HepG2 (cell line): ENCODE results near the gene PRKAR2B. TPM values are rescaled to one million over a fixed set of nuclear protein-coding genes. Genes with fewer than 3 reads are reported as not detected.

Source experiments
- ATAC-seq: fragments of 200-7000 bp; cut with Tn5 transposase; 3 replicates; pipeline ENCODE4 v1.9.1; 2020; ENCODE audit warnings: mild to moderate bottlenecking, moderate library complexity
- BruUV-seq: library from RNA; stranded (reverse); fragments of 400-500 nt; replicated peaks from 2 replicates; lab custom pipeline; 2021; lab: Mats Ljungman, UMichigan
- CTCF ChIA-PET: fragments of 300-600 bp; formaldehyde crosslinking; extraction: SDS; loops from one replicate; lab custom pipeline; 2021; ENCODE audit warnings: low total read pairs, inconsistent platforms, low intra/inter-chr PET ratio; lab: Yijun Ruan, JAX
- POLR2A ChIA-PET: fragments of 350-600 bp; sonication (Branson Sonifier 250); formaldehyde crosslinking; loops from one replicate; lab custom pipeline; 2020; ENCODE audit warnings: antibody characterized with exemption, inconsistent platforms; lab: Yijun Ruan, JAX
- DNase-seq: peaks from one replicate; pipeline ENCODE4 v3.0.0-alpha.2; 2015; ENCODE audit warnings: low spot score
- FAIRE-seq: peaks from 3 replicates; lab custom pipeline; 2011; peaks lifted over from hg19 to GRCh38; lab: Jason Lieb, UNC
- H2AFZ ChIP-seq: one replicate; pipeline ENCODE4 v1.6.1; 2011; ENCODE audit warnings: low read length, inconsistent platforms
- H3K27ac ChIP-seq: fragments of 300-600 bp; 3 replicates; pipeline ENCODE4 v1.8.0; 2011; ENCODE audit warnings: mixed run types, mild to moderate bottlenecking, mixed read lengths, low read length, inconsistent platforms; ENCODE audit not compliant: insufficient read depth; ENCODE audit errors: extremely low read length
- H3K27me3 ChIP-seq, 2 experiments: fragments of 200-600 bp in 1 of 2; 2 replicates in 1 of 2; 3 replicates in 1 of 2; pipeline versions ENCODE4 v1.6.0 to v1.8.0; 2011; ENCODE audit warnings: low read length in 2 of 2, mild to moderate bottlenecking in 2 of 2, moderate library complexity in 2 of 2, inconsistent platforms in 1 of 2; ENCODE audit not compliant: insufficient read depth in 2 of 2, control insufficient read depth in 1 of 2
- H3K36me3 ChIP-seq, 2 experiments: fragments of 200-600 bp in 1 of 2; replicated peaks in 1 of 2; 2 replicates in 1 of 2; 3 replicates in 1 of 2; pipeline versions ENCODE4 v1.5.1 to v1.8.0; 2011; ENCODE audit warnings: low read length in 2 of 2, inconsistent platforms in 1 of 2; ENCODE audit not compliant: insufficient read depth in 2 of 2, control insufficient read depth in 1 of 2
- H3K4me1 ChIP-seq: 2 replicates; pipeline ENCODE4 v1.5.1; 2012; ENCODE audit warnings: low read length, inconsistent platforms; ENCODE audit not compliant: insufficient read depth
- H3K4me2 ChIP-seq: 2 replicates; pipeline ENCODE4 v1.6.0; 2011; ENCODE audit warnings: low read depth, low read length, inconsistent platforms
- H3K4me3 ChIP-seq, 3 experiments: fragments of 200-600 bp in 1 of 3; sonication (generic), shearing (Covaris generic) in 1 of 3; replicated peaks in 1 of 3; 2 replicates each; pipeline ENCODE4 v1.5.1; 2011 to 2016; ENCODE audit warnings: low read length in 3 of 3, inconsistent platforms in 2 of 3, low read depth in 2 of 3, mild to moderate bottlenecking in 2 of 3, control low read depth in 1 of 3, mixed read lengths in 1 of 3; ENCODE audit not compliant: insufficient read depth in 1 of 3
- H3K79me2 ChIP-seq: one replicate; pipeline ENCODE4 v1.6.1; 2011; ENCODE audit warnings: low read length, inconsistent platforms; ENCODE audit not compliant: insufficient read depth
- H3K9ac ChIP-seq: 2 replicates; pipeline ENCODE4 v1.6.0; 2011; ENCODE audit warnings: mild to moderate bottlenecking, low read depth, low read length, inconsistent platforms; ENCODE audit not compliant: insufficient read depth
- H3K9me3 ChIP-seq: 2 replicates; pipeline ENCODE4 v1.5.1; 2012; ENCODE audit warnings: mild to moderate bottlenecking, low read length
- H4K20me1 ChIP-seq: 2 replicates; pipeline ENCODE4 v1.6.0; 2011; ENCODE audit warnings: inconsistent platforms, mild to moderate bottlenecking, low read length, moderate library complexity; ENCODE audit not compliant: insufficient read depth
- KDM5A ChIP-seq: fragments of 200-600 bp; sonication (generic); IDR thresholded peaks from 2 replicates; pipeline ENCODE4 v1.7.0; 2018; ENCODE audit warnings: antibody characterized with exemption, mild to moderate bottlenecking, low read length, borderline replicate concordance
- NFIC ChIP-seq: IDR thresholded peaks from 2 replicates; pipeline ENCODE4 v1.6.1; 2012; ENCODE audit warnings: mild to moderate bottlenecking, low read length, inconsistent platforms
- PTBP1 ChIP-seq: fragments of 200-400 bp; formaldehyde crosslinking; IDR thresholded peaks from 2 replicates; pipeline ENCODE4 v1.6.1; 2018; ENCODE audit warnings: low read length, low read depth; ENCODE audit not compliant: poor library complexity, severe bottlenecking
- SALL2 ChIP-seq: sonication (generic); formaldehyde crosslinking; IDR thresholded peaks from 2 replicates; pipeline ENCODE4 v1.8.1; 2023; ENCODE audit warnings: mild to moderate bottlenecking, missing genetic modification reagents, inconsistent platforms
- SMAD9 ChIP-seq: sonication (generic); formaldehyde crosslinking; IDR thresholded peaks from 2 replicates; pipeline ENCODE4 v1.5.1; 2020; ENCODE audit warnings: mild to moderate bottlenecking, missing genetic modification reagents
- SNAPC2 ChIP-seq: sonication (generic); formaldehyde crosslinking; IDR thresholded peaks from 2 replicates; pipeline ENCODE4 v1.8.1; 2022; ENCODE audit warnings: mild to moderate bottlenecking, missing genetic modification reagents
- WGBS: methylation state at CpG from one replicate; pipeline ENCODE4 v1.1.6; 2017; ENCODE audit warnings: low lambda C conversion rate; 5-methylcytosine and 5-hydroxymethylcytosine counted together
- in situ Hi-C: cut with HindIII; loops from 2 replicates; pipeline ENCODE4 v1.10.0; 2017; ENCODE audit warnings: low pct_unique_long_range_greater_than_20kb; ENCODE audit not compliant: extremely low pct_ligation_motif_present
- intact Hi-C: fragments of 100-400 bp; cut with micrococcal nuclease; formaldehyde crosslinking; loops from one replicate; pipeline ENCODE4 v1.10.0; 2022; ENCODE audit not compliant: unreplicated experiment
- polyA plus RNA-seq, 8 experiments: library from polyadenylated mRNA; depleted of rRNA in 3 of 8; stranded (reverse) in 7 of 8; unstranded in 1 of 8; fragments of >200 nt; fragmentation: Illumina TruSeq in 4 of 8; extraction: Trizol in 4 of 8; gene quantifications; 2 replicates each; pipeline versions ENCODE4 v1.2.1 to v1.2.3, GENCODE V29; 2011 to 2016; ENCODE audit warnings: low read depth in 4 of 8, missing spikeins in 1 of 8, mixed read lengths in 1 of 8; ENCODE audit not compliant: insufficient read depth in 1 of 8
- total RNA-seq, 5 experiments: library from RNA; depleted of rRNA; stranded (reverse); fragments of >200 nt; fragmentation: Illumina TruSeq; extraction: Trizol; gene quantifications; 2 replicates each; pipeline ENCODE4 v1.2.3, GENCODE V29; 2016; ENCODE audit warnings: low read depth in 1 of 5
- TF ChIP-seq, protein P1 (sequence below): sonication (generic); formaldehyde crosslinking; IDR thresholded peaks from 2 replicates; pipeline ENCODE4 v1.4.0; 2020; ENCODE audit warnings: missing genetic modification reagents
- TF ChIP-seq, protein P2 (sequence below): sonication (generic); formaldehyde crosslinking; IDR thresholded peaks from 2 replicates; pipeline ENCODE4 v1.8.0; 2022; ENCODE audit warnings: missing genetic modification reagents, mild to moderate bottlenecking, inconsistent platforms, borderline replicate concordance
- TF ChIP-seq, protein P3 (sequence below): sonication (generic); formaldehyde crosslinking; conservative IDR thresholded peaks from 2 replicates; pipeline ENCODE4 v1.4.0; 2020; ENCODE audit warnings: mild to moderate bottlenecking, missing genetic modification reagents, moderate library complexity
- TF ChIP-seq, protein P4 (sequence below): sonication (generic); IDR thresholded peaks from 2 replicates; pipeline ENCODE4 v1.6.1; 2016; ENCODE audit warnings: low read depth, borderline replicate concordance
- TF ChIP-seq, protein P5 (sequence below): sonication (generic); formaldehyde crosslinking; IDR thresholded peaks from 2 replicates; pipeline ENCODE4 v1.4.0; 2020; ENCODE audit warnings: low read depth, mild to moderate bottlenecking, missing genetic modification reagents
- TF ChIP-seq, protein P6 (sequence below): sonication (generic); formaldehyde crosslinking; conservative IDR thresholded peaks from 2 replicates; pipeline ENCODE4 v1.8.0; 2022; ENCODE audit warnings: low read depth, missing genetic modification reagents

Gene PRKAR2B
- total and polyA plus RNA-seq, 2 of the 13 experiments (the other 11 are each of a cell fraction or from before 2014, with no cell fraction given), result not detected

DNA sequence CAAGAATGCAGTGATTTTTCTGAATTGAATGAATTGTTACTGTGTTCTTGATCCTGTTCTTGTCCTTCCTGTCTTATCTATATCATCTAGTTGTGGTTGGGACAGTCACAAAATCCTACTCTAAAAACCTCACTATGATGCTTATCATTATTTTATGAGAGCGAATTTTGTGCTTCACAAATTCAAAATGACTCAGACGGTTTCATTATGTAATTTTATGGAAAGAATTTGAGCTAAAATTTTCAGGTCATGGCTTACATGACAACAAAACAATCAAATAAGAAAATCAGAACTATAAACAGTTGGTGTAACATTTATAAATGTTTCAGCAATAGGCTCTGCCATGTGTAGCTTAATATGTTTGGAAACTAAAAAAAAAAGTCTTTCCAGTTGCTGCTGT is 6.9 kb downstream of the PRKAR2B start:
- H3K4me2 ChIP-seq, result no peak overlapping the region
- H3K4me3 ChIP-seq, result no peak overlapping the region
- ChIA-PET POLR2A (no interaction called here), CTCF (no interaction called here)
- ATAC-seq, result no peak
- no peaks in the 10 kb centered on the region for H3K36me3 ChIP-seq
- no peak overlapping the region for H2AFZ ChIP-seq
- no peaks in the 10 kb centered on the region for H3K9me3 ChIP-seq
- no peaks in the 10 kb centered on the region for H3K79me2 ChIP-seq
- no TSS peak for BruUV-seq
- H3K27me3 ChIP-seq, result peaks cover 0 to 14% of the 10 kb centered on the region in 2 experiments; a peak in 1 of 5 replicates
- in situ Hi-C loops, result no loop called here
- intact Hi-C loops, result no loop called here
- no peak overlapping the region for H3K27ac ChIP-seq
- H4K20me1 ChIP-seq, result no peaks in the 10 kb centered on the region
- H3K4me1 ChIP-seq, result no peaks in the 10 kb centered on the region
- WGBS, result 1% methylated on average over 2 of the region's 2 CpGs
- no peak overlapping the region for H3K9ac ChIP-seq
- no peak for DNase-seq
- no peak for FAIRE-seq
- TF ChIP-seq, protein P1, sequence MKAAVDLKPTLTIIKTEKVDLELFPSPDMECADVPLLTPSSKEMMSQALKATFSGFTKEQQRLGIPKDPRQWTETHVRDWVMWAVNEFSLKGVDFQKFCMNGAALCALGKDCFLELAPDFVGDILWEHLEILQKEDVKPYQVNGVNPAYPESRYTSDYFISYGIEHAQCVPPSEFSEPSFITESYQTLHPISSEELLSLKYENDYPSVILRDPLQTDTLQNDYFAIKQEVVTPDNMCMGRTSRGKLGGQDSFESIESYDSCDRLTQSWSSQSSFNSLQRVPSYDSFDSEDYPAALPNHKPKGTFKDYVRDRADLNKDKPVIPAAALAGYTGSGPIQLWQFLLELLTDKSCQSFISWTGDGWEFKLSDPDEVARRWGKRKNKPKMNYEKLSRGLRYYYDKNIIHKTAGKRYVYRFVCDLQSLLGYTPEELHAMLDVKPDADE (CRISPR knock-in tag), result no peak
- TF ChIP-seq, protein P2, sequence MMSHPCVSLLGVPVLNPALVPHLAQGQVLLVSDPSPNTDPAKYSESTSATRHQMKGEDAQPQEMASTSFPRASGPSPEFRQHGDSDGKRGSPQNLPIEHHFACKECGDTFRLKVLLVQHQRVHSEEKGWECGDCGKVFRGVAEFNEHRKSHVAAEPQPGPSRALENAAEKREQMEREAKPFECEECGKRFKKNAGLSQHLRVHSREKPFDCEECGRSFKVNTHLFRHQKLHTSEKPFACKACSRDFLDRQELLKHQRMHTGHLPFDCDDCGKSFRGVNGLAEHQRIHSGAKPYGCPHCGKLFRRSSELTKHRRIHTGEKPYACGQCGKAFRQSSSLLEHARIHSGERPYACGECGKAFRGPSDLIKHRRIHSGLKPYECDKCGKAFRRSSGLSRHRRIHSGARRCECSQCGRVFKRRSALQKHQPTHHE (CRISPR knock-in tag), result no peak
- TF ChIP-seq NFIC, result no peak
- TF ChIP-seq, protein P3, sequence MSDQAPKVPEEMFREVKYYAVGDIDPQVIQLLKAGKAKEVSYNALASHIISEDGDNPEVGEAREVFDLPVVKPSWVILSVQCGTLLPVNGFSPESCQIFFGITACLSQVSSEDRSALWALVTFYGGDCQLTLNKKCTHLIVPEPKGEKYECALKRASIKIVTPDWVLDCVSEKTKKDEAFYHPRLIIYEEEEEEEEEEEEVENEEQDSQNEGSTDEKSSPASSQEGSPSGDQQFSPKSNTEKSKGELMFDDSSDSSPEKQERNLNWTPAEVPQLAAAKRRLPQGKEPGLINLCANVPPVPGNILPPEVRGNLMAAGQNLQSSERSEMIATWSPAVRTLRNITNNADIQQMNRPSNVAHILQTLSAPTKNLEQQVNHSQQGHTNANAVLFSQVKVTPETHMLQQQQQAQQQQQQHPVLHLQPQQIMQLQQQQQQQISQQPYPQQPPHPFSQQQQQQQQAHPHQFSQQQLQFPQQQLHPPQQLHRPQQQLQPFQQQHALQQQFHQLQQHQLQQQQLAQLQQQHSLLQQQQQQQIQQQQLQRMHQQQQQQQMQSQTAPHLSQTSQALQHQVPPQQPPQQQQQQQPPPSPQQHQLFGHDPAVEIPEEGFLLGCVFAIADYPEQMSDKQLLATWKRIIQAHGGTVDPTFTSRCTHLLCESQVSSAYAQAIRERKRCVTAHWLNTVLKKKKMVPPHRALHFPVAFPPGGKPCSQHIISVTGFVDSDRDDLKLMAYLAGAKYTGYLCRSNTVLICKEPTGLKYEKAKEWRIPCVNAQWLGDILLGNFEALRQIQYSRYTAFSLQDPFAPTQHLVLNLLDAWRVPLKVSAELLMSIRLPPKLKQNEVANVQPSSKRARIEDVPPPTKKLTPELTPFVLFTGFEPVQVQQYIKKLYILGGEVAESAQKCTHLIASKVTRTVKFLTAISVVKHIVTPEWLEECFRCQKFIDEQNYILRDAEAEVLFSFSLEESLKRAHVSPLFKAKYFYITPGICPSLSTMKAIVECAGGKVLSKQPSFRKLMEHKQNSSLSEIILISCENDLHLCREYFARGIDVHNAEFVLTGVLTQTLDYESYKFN (CRISPR knock-in tag), result no peak
- TF ChIP-seq SNAPC2 (CRISPR knock-in tag), result no peak
- TF ChIP-seq, protein P4, sequence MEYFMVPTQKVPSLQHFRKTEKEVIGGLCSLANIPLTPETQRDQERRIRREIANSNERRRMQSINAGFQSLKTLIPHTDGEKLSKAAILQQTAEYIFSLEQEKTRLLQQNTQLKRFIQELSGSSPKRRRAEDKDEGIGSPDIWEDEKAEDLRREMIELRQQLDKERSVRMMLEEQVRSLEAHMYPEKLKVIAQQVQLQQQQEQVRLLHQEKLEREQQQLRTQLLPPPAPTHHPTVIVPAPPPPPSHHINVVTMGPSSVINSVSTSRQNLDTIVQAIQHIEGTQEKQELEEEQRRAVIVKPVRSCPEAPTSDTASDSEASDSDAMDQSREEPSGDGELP, result no peak
- TF ChIP-seq, protein P5, sequence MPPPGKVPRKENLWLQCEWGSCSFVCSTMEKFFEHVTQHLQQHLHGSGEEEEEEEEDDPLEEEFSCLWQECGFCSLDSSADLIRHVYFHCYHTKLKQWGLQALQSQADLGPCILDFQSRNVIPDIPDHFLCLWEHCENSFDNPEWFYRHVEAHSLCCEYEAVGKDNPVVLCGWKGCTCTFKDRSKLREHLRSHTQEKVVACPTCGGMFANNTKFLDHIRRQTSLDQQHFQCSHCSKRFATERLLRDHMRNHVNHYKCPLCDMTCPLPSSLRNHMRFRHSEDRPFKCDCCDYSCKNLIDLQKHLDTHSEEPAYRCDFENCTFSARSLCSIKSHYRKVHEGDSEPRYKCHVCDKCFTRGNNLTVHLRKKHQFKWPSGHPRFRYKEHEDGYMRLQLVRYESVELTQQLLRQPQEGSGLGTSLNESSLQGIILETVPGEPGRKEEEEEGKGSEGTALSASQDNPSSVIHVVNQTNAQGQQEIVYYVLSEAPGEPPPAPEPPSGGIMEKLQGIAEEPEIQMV, result no peak
- TF ChIP-seq, protein P6, sequence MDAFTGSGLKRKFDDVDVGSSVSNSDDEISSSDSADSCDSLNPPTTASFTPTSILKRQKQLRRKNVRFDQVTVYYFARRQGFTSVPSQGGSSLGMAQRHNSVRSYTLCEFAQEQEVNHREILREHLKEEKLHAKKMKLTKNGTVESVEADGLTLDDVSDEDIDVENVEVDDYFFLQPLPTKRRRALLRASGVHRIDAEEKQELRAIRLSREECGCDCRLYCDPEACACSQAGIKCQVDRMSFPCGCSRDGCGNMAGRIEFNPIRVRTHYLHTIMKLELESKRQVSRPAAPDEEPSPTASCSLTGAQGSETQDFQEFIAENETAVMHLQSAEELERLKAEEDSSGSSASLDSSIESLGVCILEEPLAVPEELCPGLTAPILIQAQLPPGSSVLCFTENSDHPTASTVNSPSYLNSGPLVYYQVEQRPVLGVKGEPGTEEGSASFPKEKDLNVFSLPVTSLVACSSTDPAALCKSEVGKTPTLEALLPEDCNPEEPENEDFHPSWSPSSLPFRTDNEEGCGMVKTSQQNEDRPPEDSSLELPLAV, result no peak
- no peak for TF ChIP-seq KDM5A
- no peak for TF ChIP-seq SALL2
- TF ChIP-seq PTBP1, result no peak
- no peak for TF ChIP-seq SMAD9 (CRISPR knock-in tag)
